ENCODE data around the gene NRBP1. TPM values are rescaled to one million over a fixed set of nuclear protein-coding genes. Genes with fewer than 3 reads are reported as not detected.

The NRBP1 gene
- total RNA-seq, 4 donors from 2014 or later = 66.6 to 89.6 (median 81.5) TPM

DNA sequence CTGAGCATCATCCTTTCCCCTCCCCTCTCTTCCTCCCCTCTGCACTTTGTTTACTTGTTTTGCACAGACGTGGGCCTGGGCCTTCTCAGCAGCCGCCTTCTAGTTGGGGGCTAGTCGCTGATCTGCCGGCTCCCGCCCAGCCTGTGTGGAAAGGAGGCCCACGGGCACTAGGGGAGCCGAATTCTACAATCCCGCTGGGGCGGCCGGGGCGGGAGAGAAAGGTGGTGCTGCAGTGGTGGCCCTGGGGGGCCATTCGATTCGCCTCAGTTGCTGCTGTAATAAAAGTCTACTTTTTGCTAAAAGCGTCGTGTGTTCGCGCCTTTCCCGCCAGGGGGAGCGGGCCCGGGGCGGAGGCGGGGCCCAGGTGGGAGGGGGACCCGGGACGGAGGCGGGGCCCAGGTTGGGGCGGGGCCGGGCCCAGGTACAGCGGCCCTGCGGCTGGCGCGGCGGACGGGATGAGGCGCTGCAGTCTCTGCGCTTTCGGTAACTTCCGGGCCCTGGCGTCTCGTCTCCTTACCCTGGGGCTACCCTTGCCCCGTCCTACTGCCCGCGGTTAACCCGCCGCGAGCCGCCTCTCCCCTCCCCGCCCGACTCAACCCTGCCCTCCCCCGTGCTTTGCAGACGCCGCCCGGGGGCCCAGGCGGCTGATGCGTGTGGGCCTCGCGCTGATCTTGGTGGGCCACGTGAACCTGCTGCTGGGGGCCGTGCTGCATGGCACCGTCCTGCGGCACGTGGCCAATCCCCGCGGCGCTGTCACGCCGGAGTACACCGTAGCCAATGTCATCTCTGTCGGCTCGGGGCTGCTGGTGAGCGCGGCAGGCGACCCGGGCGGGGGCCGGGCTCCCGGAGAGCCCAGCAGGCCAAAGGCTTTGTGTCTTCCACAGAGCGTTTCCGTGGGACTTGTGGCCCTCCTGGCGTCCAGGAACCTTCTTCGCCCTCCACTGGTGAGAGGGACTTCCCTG, 13.8 kb downstream of the NRBP1 start, which contains the start of gene KRTCAP3:
Gene KRTCAP3, plus strand, starts transcription at position 424 of the 962 bp plus-strand sequence. Its CDS starts 32 bp downstream, at position 456.
- 43 to 48% methylated on average over 5 to 29 of the region's 80 CpGs for WGBS, 2 donors
- DNase-seq = no peak
- H3K36me3 ChIP-seq = peaks cover 34 to 78% (median 35%) of the 10 kb centered on the region in 3 donors
- no peaks in the 10 kb centered on the region for H3K9me3 ChIP-seq
- peak within 1 kb of the TSS; percentile 70 to 84 (median 76) for H3K27ac ChIP-seq
- H3K4me3 ChIP-seq = peak within 1 kb of the TSS; percentile 30 to 62 (median 53)
- peaks cover 7 to 40% (median 9%) of the 10 kb centered on the region in 3 donors for H3K4me1 ChIP-seq
- no peaks in the 10 kb centered on the region for H3K27me3 ChIP-seq
- TF ChIP-seq, protein P1, sequence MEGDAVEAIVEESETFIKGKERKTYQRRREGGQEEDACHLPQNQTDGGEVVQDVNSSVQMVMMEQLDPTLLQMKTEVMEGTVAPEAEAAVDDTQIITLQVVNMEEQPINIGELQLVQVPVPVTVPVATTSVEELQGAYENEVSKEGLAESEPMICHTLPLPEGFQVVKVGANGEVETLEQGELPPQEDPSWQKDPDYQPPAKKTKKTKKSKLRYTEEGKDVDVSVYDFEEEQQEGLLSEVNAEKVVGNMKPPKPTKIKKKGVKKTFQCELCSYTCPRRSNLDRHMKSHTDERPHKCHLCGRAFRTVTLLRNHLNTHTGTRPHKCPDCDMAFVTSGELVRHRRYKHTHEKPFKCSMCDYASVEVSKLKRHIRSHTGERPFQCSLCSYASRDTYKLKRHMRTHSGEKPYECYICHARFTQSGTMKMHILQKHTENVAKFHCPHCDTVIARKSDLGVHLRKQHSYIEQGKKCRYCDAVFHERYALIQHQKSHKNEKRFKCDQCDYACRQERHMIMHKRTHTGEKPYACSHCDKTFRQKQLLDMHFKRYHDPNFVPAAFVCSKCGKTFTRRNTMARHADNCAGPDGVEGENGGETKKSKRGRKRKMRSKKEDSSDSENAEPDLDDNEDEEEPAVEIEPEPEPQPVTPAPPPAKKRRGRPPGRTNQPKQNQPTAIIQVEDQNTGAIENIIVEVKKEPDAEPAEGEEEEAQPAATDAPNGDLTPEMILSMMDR (IDR thresholded peaks at IDR 0.05) = peak in 5 of 6 experiments; percentile 19 to 37 (median 24)
- no peak for TF ChIP-seq POLR2A (IDR thresholded peaks at IDR 0.05)
- intact Hi-C loops (cut with DNase I) = no loop called here

DNA sequence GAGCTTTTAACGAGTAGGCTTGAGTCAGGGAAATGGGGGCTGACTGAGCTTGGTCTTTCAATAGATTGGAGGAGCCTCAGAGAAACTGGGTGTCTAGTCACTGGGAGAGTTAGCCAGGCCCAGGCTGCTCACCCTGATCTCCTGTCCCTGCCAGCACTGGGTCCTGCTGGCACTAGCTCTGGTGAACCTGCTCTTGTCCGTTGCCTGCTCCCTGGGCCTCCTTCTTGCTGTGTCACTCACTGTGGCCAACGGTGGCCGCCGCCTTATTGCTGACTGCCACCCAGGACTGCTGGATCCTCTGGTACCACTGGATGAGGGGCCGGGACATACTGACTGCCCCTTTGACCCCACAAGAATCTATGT, 14.5 kb downstream of the NRBP1 start:
- 55 to 62% methylated on average over 2 to 6 of the region's 6 CpGs for WGBS, 2 donors

DNA sequence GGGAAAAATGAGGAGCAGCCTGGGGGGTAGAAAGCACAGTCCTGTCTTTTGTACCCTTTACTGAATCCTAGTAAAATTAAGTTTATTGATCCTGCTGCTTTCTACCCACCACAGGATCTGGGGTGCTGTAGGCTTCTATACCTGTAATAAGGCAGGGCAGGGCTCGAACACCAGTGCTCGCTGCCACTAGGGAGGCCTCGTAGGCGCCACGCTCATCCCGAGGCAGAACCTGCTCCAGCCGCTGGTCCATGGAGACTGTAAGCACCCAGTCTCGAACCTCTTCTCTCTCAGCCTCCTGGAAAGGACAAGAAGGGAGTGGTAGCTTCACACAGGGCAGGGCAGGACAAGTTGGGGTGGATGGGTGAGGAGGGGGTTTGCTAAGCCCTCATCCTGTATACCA, 16.7 kb downstream of the NRBP1 start:
- no peak for TF ChIP-seq POLR2A (IDR thresholded peaks at IDR 0.05)
- TF ChIP-seq, protein P1 (IDR thresholded peaks at IDR 0.05) = no peak
- H3K9me3 ChIP-seq = no peaks in the 10 kb centered on the region
- intact Hi-C loops (cut with DNase I) = no loop called here
- peaks cover 16 to 77% (median 21%) of the 10 kb centered on the region in 3 donors for H3K36me3 ChIP-seq
- peak overlapping the region; percentile 81 to 90 (median 88) for H3K27ac ChIP-seq
- H3K4me3 ChIP-seq = peak overlapping the region in 1 of 4 donors; percentile 26
- no peaks in the 10 kb centered on the region for H3K27me3 ChIP-seq
- H3K4me1 ChIP-seq = peaks cover 7 to 40% (median 9%) of the 10 kb centered on the region in 3 donors
- no peak for DNase-seq
- WGBS, 2 donors = 57 to 93% methylated on average over 2 to 3 of the region's 8 CpGs

More for the DNA sequence above, 14.5 kb downstream of the NRBP1 start:
- no peaks in the 10 kb centered on the region for H3K27me3 ChIP-seq
- peaks cover 29 to 78% (median 29%) of the 10 kb centered on the region in 3 donors for H3K36me3 ChIP-seq
- H3K4me3 ChIP-seq = peak overlapping the region; percentile 30 to 62 (median 53)
- H3K27ac ChIP-seq = peak overlapping the region; percentile 70 to 84 (median 76)
- H3K9me3 ChIP-seq = no peaks in the 10 kb centered on the region
- no peak for TF ChIP-seq POLR2A (IDR thresholded peaks at IDR 0.05)
- TF ChIP-seq, protein P1 (IDR thresholded peaks at IDR 0.05) = no peak
- H3K4me1 ChIP-seq = peaks cover 7 to 40% (median 9%) of the 10 kb centered on the region in 3 donors
- intact Hi-C loops (cut with DNase I) = no loop called here
- no peak for DNase-seq

DNA sequence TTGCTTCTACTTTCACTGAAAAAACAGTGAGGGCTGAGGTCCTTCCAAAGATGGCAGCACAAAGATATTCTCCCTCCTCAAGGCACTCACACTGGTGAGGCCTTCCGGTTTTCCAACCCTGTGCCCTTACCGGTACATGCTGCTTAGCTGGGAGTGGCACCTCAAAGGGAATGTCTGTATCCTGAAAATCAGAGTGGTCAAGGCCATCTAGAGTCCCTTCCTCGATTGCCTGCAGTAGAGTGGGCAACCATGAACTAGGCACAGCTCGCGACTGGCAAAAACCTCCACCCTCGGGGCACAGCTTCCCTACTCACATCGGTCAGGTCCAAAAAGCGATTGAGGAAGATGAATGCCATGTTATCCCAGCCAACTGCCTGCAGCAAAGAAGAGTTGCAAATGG, 17.2 kb downstream of the NRBP1 start:
- H3K27me3 ChIP-seq = no peaks in the 10 kb centered on the region
- peak overlapping the region; percentile 81 to 90 (median 88) for H3K27ac ChIP-seq
- peaks cover 7 to 40% (median 9%) of the 10 kb centered on the region in 3 donors for H3K4me1 ChIP-seq
- H3K36me3 ChIP-seq = peaks cover 13 to 77% (median 16%) of the 10 kb centered on the region in 3 donors
- no peaks in the 10 kb centered on the region for H3K9me3 ChIP-seq
- TF ChIP-seq, protein P1 (IDR thresholded peaks at IDR 0.05) = no peak
- intact Hi-C loops (cut with DNase I) = no loop called here
- peak overlapping the region in 1 of 4 donors; percentile 26 for H3K4me3 ChIP-seq
- 45 to 52% methylated on average over 2 to 5 of the region's 8 CpGs for WGBS, 2 donors
- no peak for DNase-seq

DNA sequence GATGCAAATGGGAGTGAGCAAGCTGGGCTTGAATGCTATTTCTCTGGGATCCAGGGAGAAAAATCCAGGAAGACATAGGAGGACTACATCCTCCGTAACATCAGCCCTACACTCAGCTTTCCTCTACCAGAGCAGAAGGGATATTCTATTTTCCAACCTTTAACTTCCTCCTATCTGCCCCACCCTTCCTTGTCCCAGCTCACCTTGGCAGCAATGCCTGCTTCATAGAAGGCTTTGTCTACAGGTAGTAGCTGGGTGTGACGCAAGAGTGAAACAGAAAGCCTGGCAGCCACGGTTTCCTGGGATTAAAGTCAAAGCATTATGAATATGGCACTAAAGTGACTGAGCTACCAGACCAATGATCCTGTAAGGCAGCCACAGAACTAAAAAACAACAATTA, 17.6 kb downstream of the NRBP1 start:
- no peak for DNase-seq
- Histone ChIP-seq H3K27me3 (no peaks in the 10 kb centered on the region), H3K9me3 (no peaks in the 10 kb centered on the region), H3K4me3 (peak overlapping the region in 1 of 4 donors; percentile 26), H3K4me1 (peaks cover 7 to 40% (median 9%) of the 10 kb centered on the region in 3 donors), H3K27ac (peak overlapping the region; percentile 81 to 90 (median 88)), H3K36me3 (peaks cover 10 to 73% (median 12%) of the 10 kb centered on the region in 3 donors)
- intact Hi-C loops (cut with DNase I) = no loop called here
- WGBS, 2 donors = 41 to 42% methylated on average over 3 of the region's 3 CpGs
- TF ChIP-seq POLR2A (IDR thresholded peaks at IDR 0.05) = peak in 1 of 4 donors; percentile 29
- TF ChIP-seq, protein P1 (IDR thresholded peaks at IDR 0.05) = no peak

Data from esophagus squamous epithelium (tissue), 5 donors.